DMS 273 (cell line): ENCODE measurements around the gene DTD2.
"Not testable (repeated sequence)": the region's sequence is repeated elsewhere in the genome, so short reads cannot be mapped to it uniquely, and the experiment has no call there.

Experiments
- DNase-seq: peaks from one replicate; lab custom pipeline; 2025; ENCODE audit not compliant: unreplicated experiment; lab: John Stamatoyannopoulos, UW

Gene DTD2

DNA sequence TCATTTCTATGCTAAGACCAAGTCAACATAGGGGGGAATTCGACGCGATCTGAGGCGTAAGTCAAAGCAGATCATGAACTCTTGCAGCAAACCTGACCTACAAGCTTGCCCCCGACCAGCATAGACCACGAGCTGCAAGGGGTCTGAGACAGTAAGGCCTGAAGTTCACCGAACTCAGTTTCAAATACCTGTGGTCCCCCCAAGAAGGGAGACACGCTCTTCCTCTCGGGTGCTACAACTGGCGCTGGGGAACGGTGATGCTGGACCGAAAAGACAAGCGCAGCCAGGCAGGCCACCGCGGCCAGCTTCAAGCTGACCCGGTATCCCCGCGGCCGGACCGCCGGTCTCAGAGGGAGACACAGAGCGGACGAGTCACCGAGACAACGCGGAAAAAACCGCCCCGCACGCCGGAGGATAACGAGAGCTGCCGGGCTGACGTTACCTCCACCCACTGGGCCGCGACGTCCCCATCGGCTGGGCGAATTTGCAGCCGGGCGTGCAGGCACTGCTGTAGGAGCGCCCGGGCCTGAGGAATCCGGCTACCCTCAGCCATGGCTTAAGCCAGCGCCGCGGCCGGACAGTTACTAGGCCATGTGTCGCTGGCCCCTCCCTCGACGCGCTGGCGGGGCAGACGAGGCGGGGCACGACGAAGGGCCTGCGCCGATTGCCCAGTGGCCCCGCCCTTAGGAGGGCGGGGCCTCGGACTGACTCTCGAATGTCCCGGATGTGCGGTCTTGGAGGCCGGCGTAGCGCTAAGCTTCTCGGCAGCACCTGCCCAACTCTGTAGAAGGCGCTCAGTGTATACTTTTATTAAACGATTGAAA is at the start of gene DTD2:
Gene DTD2, minus strand, starts transcription at position 666 of the 824 bp plus-strand sequence. Its CDS starts 113 bp downstream, at position 553.
- peak; percentile 99 for DNase-seq

DNA sequence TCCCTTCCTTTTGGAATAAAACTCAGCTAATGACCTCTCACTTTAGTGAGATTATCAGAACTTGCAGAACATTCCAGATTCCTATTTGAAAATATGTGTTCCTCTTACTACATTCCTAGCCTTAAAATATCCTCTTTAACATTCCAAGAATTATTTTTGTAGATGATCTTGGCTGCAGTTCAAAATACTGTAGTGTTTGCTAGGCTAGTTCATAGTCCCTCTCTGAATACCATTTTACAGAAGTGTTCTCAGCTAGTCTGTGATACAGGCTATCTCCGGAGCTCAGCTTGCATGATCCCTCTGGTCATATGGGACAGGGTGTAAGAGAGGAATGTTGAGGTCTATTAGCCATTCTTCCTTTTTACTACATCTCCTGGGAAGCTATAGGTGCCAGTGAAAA is 48.1 kb upstream of the DTD2 start:
- DNase-seq, result no peak

DNA sequence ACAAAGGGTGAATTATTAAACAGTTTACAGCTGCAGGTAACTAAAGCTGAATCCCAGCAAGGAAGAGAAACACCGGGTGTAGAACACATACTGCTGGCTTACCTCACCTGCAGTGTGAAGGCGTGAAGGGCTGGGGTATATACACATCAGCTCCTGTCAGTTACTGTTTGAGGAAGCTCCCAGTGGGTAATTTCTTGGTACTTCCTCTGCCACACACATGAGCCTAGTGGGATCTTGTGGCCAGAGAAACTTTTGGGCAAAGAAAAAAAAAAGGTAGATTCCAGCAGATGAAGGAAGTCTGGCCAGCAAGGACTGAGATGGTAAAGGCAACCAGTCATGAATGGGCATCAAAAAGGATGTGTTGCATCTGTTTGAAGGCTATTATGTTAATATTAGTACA is 44.6 kb upstream of the DTD2 start:
- no peak for DNase-seq

DNA sequence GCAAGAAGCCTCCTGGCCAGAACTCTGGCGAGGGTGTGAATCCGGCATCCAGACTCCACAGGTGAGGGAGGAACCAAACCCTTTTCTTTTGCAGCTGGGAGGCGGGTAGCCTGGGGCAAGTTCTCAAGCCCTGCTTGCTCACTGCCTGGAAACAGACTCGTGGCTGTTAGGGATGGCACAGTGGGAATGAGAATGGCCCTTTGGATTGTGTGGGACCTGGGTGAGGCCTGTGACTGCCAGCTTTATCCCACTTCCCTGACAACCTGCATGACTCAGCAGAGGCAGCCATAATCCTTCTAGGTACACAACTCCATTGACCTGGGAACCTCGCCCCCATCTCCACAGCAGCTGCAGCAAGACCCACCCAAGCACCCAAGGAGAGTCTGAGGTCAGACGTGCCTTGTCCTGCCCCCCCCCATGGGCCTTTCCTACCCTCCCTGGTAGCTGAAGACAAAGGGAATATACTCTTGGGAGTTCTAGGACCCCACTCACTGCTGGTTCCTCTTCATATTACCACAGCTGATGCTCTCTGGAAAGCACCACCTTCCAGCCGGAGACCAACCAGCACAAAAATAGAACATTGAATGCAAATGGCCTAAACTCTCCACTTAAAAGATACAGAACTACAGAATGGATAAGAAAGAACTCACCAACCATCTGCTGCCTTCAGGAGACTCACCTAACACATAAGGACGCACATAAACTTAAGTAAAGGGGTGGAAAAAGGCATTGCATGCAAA is 35.6 kb upstream of the DTD2 start:
- no peak for DNase-seq

DNA sequence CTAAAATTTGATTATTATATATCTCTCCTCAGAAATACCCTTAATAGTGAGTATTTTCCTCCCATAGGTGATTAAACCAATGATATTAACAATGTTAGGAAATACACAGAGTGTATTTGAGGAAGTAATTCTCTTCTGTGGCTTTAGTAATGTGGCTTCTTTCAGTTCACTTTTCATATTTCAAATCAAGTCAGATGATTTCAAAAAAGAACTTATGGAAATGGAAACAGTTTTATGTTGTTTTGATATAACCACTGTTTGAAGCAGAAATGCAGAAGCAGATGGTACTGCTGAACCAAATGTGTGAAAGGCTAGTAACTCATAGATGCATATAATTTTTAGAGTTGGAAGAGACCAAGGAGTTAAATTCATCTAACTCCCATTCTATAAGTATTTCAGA is 32.4 kb upstream of the DTD2 start:
- no peak for DNase-seq

DNA sequence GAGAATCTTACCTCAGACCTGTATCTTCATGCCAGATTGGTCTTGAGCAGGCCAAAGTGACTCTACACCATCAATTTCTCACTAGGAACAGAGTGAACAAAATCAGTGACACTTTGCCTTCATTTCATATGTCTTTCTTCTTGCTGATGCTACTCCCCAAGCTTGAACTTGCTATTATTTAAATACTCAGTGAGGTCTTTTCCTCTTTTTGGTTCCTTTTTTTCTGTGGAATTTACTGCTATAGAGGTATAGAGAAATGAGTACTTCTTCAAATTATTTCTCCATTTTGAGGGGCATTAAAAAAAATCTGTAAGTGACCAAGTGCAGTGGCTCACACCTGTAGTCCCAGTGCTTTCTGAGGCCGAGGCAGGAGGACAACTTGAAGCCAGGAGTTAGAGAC is 30.6 kb upstream of the DTD2 start, which contains the start of gene GPR33:
Gene GPR33, minus strand, starts transcription at position 154 of the 400 bp plus-strand sequence. CDS start 4,074 bp downstream, outside the sequence.
- DNase-seq, result no peak

DNA sequence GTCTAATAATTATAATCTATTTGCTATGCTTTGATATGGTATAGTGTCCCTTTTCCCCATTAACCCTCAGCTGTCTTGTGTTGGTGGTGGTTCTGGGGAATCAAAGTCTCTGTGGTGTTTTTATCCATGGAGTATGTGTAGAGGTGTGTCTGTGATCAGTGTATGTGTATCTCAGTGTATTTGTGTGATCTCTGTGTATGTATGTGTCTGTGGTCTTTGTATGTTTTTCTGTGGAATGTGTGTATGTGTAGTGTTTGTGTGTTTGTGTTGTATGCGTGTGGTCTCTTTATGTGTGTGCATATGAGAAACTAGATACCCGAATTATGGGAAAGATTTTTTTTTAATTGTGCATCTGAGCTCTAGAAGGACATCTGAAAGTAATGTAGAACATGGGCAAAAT is 29.5 kb upstream of the DTD2 start:
- DNase-seq, result no peak

DNA sequence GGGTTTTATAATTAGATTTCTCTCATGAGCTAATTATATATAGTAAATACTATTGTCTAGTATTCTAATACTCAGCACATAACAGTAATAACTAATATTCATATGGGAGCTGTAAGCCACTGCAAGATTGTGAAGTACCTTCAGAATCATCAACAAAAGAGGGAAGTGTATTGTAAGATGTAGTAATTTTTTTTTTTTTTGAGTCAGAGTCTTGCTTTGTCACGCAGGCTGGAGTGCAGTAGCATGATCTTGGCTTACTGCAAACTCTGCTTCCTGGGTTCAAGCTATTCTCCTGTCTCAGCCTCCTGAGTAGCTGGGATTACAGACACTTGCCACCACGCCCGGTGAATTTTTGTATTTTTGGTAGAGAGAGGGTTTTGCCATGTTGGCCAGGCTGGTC is 27.4 kb upstream of the DTD2 start:
- no peak for DNase-seq

DNA sequence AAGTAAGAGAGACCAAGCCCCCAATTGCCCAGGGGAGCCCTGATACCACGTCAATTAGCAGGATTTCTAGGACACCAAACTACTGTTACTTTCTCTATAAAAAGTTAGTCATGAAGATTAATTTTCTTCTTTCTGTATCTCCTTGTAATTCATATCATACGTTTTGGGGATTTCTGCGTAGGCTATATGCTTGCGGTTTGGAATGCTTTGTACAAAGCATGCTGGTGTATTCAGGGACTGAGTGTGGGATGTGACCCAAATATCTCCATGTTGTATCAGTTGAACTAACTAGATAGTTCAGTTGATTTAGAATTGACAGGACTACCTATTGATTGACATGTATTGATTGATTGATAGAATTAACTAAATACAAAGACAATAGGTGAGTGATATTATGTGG is 22.9 kb upstream of the DTD2 start:
- DNase-seq, result no peak

DNA sequence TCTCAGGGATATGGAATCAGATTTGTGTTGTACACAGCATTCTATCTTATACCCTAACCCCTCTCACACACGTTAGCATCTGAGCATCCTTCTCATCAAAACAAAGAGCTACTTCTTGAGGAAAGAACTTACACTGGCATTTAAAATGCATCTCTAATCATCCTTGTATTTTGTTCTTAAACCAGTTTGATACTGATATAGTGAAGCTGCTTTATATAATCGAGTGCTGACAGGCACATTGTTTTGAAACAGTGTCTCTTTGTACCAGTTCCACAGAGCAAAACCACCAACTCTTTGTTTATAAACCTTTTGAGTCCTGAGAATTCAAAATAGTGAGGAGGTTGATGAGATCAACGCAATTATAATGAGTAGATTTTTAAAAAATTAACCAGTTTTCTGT is 21.7 kb upstream of the DTD2 start:
- no peak for DNase-seq

DNA sequence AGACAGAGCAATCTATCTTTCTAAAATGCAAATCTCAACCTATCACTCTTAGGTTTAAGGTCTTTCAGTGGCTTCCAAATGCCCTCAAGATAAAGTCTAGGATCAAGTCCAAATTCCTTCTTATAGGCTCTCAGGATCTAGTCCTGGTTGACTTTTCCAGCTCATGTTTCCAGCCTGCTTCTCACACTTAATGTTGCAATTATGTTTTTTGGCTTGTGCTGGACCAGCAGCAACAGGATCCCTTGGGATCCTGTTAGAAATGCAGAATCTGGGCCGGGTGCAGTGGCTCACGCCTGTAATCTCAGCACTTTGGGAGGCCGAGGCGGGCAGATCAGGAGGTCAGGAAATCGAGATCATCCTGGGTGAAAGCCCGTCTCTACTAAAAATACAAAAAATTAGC is 19.9 kb upstream of the DTD2 start:
- no peak for DNase-seq

DNA sequence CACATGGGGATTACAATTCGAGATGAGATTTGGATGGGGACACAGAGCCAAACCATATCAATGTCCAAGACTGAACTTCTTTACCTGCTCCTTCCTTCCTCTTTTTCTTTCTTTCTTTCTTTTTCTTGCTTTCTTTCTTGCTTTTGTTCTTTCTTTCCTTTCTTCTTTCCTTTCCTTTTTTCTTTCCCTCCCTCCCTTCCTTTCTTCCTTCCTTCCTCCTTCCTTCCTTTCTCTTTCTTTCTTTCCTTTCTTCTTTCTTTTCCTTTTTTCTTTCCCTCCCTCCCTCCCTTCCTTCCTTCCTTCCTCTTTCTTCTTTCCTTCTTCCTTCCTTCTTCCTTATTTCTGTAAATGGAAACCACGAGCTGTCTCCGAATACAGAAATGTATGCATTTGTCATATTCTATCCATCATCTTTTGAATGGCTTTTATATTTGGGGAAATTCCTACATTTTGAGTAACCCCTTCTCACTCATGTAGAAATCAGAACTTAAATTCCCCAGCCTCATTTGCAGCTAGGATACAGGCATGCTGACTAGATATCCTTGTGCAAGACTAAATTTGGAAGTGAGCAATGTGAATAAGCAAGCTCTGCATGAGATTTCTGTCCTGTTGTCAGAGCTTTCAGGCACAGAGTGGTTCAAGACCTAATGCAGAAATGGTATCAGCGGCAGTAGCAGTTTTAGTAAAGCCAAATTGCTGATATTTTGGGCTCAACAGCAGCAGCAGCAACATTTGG is 19.0 kb upstream of the DTD2 start:
- DNase-seq, result no peak

DNA sequence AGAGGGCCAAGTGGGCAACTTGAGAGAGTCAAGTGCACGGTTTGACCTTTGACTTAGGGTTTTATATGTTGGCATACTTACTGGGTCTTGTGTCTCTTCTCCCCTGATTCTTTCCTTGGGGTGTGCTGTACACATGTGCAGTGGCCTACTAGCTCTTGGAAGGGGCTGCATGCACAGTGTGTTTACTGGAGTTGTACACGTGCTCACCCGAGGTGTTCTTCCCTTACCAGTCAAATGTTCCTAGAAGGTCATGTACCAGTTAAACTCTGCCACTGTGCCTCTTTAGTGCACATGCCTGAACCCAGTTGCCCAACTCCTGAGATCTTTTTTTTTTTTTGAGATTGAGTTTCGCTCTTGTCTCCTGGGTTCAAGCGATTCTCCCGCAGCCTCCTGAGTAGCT is 9.2 kb upstream of the DTD2 start:
- no peak for DNase-seq

DNA sequence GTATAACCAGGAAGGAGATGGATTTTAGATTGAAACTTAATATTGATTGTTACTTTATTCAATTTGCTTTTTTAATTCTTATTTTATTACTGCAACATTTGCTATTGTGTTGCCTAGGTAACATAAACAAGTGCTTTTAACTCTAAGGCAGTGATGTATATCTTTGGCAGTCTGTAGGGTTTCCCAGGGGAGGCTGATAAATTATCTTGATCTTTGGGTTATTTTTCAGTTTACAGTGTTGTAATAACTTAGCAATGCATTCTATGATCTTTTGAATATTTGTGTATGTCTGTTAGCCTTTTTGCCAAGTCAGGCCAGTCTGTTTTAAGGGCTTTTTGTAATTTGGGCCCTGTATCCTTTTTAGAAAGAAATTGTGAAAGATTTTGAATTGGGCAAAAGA is 7.8 kb upstream of the DTD2 start:
- no peak for DNase-seq

DNA sequence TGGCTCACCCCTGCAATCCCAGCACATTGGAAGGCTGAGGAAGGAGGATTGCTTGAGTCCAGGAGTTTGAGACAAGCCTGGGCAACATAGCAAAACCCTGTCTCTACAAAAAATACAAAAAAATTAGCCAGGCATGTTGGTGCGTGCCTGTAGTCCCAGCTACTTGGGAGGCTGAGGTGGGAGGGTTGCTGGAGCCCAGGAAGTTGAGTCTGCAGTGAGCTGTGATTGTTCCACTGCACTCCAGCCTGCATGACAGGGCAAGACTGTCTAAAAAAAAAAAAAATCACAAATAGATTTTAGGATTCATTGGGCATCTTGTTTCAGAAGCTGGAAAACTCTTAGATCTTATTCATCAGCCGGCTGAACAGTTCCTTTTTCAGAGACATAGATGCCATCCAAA is 5.1 kb upstream of the DTD2 start:
- DNase-seq, result not testable (repeated sequence)

DNA sequence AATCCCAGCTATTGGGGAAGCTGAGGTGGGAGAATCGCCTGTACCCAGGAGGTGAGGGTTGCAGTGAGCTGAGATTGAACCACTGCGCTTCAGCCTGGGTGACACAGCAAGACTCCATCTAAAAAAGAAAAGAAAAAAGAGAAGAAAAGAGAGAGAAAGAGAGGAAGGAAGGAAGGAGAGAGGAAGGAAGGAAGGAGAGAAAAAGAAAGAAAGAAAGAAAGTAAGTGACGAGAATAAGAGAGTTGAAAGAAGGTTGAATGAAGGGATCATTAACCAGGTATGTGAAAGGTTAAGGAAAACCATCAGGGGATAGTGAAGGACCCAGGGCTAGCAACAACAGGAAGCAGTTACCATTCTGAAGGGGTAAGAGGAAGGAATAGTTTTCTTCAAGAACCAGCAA is 4.2 kb upstream of the DTD2 start:
- no peak for DNase-seq

DNA sequence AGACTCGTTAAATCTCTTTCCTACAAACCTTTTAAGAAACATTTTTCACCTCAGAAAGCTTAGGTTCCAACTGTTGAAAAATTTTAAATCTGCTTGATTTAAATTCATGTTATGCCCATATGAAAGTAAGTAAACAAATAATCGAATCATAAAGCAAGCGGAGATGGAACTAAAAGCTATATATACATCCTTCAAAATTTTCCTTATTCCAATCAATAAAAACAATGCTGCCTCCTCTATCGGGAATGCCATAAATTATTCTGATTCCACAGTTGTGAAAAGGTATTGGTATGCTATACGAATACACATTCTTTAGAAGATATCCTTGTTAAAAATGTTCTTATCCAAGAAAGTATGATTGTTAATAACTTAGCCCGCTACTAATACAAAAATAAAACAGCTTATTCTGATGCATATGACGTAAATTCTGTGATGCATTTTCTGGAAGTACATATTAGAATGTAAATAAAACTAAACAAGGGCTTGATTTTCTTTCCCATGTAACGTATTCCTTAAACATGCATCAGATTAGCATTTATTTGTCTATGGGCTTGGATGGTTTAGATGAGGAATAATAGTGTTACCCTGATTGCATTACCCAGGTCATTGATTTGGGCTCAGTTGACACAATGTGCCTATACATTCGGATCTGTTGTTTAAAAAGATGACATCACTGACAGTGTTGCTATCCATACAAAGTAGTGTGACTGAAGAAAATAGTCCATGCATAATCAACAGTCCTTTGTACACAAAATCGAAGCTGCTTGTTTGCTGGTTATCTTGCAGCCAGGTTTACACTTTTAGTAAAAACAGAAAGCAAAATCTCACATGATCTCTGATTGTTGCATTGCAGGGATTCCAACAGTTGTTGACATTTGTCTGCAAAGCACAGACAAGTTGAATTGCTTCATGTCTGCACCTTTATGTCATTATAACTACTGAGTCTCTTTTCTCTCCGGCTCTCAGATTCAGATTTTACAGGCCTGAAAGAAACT is 656 bp upstream of the DTD2 start:
- no peak for DNase-seq

DNA sequence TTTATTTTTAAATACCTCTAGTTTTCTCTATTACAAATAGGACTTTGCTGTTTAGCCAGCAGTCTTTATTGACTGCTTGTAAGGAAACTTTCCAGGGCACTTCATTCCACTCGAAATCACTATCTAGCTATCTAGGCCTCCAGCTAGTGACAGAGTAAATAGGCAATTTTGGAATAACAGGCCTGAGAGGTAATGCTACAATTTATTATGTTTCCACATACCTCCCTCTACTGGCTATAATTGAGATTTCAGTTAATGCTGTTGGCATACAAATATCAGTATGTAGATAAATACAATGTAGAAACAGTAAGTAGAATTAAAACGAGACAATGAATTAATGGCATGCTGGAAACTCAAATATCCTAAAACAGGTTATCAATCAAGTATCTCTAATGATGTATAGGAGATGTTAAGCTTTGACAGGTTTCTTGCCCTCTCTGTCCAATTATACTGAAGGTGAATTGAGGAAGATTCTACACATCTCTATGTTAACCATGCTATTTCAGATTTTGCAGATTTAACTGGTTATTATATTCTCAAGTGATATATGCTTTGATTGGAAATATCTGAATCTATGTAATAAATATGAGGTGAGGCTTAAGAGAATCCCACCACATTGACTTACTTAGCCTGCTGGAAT is 7.2 kb downstream of the DTD2 start:
- DNase-seq, result peak; percentile 65

DNA sequence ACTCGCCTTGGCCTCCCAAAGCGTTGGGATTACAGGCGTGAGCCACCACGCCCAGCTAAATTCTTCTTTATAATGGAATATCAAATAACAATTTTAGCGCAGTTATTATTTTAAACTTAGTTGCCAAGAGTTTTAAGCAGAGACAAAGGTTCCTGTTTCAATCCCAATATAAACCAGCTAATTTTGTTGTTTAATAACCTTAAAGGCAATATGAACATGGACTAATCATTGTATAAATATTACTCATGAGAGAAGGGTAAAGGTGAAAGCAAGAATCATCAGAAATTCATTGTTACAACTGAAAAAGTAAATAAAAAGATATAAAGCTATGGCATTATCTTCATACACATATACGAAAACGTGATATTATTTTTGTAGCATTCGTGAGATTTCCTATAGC is 8.2 kb downstream of the DTD2 start:
- DNase-seq, result no peak

DNA sequence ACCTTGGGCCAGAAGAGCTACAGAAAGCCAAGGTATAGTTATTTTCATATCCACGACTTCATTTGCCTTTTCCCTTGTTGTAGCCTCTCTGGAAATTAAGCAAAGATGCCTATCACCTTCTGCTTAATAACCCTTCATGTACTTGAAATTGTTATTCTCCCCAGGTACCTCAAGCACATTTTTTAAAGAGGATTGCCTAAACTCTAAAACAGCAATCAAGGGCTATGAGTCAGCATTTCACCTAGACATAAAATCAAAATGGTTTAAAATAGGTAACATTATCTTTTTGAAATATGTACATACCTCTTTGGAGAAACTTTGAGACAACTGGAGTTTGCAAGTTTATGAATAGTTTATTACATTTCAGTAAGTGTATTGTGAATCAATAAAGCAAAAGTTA is 11.6 kb downstream of the DTD2 start:
- no peak for DNase-seq
